ENCODE data around the gene PTPRK.
A peak's percentile ranks its signal among the peaks of the same experiment; 100 is the strongest.
"Not testable (repeated sequence)": the region's sequence is repeated elsewhere in the genome, so short reads cannot be mapped to it uniquely, and the experiment has no call there.

PTPRK gene

DNA sequence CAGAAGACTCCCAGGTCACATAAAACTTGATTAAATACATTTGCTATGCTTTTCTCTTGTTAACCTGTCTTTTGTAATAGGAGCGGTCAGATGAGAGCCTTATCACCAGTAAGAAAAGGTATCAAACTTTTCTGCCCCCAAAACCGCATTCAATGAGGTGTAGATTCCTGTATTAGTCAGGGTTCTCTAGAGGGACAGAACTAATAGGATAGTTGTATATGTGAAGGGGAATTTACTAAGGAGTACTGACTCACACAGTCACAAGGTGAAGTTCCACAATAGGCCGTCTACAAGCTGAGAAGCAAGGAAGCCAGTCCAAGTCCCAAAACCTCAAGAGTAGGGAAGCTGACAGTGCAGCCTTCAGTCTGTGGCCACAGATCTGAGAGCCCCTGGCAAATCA, 32.7 kb downstream of the PTPRK start:
- no peak for DNase-seq (ENCODE audit: low spot score)

DNA sequence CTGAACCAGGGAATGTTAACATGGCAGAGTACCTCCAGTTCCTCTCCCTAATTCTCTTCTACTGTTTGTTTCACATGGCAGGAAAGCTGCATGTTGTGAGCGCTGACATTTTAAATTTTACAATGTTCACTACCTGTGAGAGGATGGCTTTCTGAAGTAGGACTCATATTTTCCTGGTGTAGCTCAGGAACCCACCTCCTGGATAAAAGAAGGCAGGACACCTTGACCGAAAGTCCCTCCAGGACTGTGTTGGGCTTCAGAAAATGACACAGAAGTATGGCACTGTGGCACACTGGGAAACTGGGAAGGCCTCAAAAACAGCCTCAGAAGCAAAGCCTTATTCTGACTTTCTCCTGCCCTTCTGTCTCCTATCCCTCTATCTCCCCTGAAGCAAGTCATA, 33.3 kb downstream of the PTPRK start:
- no peak for DNase-seq (ENCODE audit: low spot score)

DNA sequence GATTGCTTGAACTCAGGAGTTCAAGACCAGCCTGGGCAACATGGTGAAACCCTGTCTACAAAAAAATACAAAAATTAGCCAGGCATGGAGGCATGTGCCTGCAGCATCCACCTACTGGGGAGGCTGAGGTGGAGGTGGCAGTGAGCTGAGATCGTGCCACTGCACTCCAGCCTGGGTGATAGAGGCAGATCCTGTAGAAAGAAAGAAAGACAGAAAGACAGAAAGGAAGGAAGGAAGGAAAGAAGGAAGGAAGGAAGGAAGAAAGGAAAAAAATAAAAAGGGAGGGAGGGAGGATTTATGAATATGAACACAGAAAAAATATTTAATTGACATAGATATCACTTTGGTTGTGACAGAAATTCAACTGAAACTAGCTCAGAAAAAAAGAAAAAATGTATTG, 33.8 kb downstream of the PTPRK start:
- DNase-seq (ENCODE audit: low spot score) = not testable (repeated sequence)

DNA sequence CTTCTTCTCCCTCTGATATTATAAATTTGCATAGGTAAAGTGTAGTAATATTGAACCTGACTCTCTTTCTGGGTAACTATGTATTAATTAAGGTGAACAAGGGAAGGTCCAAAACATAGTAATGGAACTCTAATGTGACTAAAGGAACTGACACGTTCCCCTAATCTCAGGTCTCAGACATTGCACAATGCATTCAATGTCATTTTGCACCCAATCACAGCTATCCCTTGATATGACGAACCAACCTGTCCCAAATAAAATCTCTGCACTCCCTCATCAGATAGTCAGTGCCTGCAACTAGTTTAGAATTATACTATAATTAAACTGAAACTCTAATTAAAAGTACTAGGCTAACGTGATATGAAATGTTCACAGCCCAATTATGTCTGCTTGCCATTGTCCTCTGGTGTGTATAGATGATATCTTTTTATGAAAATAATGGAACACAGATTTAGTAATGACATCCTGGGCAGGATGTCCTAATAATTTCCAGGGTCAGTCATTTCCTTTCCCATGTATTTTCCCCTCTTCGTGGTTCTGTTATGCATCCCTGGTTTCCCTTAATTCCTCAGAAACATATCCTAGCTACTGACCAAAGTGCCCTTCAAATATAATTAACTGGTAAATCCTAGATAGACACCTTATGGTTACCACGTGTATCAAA, 36.8 kb downstream of the PTPRK start:
- no peak for DNase-seq (ENCODE audit: low spot score)

DNA sequence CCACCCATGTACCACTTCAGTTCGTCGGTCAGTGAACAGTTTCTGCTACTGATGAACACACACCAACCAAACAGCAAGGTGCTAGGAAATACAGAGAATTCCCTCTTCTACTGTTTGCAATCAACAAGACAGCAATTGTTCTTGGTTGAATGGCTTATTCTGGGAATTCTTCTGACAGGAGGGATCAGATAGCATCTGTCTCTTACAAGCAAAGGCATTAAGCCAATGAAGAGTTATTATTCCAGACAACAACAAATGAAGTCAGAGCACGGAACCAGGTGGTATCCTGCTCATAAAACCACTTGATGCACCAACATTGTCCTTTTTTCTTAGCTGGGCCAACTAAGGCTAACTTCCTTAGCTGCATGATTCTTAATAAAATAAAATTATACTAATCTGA, 37.8 kb downstream of the PTPRK start:
- DNase-seq (ENCODE audit: low spot score) = no peak

DNA sequence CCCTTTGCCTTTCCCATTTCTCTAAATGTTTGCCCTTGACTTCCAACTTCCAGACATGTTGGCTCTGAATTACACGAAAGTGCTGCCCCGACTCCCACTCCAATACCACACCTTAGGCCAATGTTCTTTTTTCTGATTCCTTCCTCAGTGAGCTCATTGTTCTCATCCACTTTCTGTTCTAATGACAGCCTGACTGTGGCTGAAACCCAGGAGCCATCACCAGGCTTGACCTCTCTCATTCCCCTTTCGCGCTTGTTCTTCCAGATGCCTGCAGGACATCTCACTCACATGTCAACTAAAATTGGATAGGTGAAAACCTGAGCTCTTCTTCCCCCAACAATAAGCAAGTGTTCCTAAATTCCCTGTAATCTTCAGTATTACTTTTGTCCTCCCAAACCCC, 40.4 kb downstream of the PTPRK start:
- DNase-seq (ENCODE audit: low spot score) = no peak

DNA sequence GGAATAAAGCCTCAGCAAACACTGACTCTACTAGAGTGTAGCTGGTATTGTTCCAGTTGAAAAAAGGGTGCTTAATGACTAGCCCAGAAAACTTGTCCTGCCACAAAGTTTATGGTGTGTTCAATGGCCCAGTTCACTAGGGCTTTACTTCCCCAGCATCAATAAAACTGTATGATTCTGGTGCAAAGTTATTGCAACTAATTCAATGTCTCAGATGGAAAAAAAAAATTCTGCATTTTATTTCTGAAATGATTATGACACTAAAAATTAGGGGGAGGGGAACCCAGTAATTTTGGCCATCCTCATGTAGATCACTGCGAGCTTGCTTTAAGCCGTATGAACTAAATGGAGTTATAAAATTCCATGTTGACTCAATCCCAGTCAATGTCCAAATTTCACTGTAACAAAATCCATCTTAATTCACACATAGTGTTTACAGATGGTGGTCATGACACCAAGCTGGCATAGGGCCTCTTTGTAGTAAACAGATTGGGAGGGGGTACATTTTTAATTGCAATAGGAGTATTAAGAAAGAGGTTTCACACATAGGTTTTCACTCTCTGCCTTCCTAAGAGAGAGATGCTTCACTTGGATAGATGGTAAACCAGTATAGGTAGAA, 41.2 kb downstream of the PTPRK start:
- DNase-seq (ENCODE audit: low spot score) = no peak

DNA sequence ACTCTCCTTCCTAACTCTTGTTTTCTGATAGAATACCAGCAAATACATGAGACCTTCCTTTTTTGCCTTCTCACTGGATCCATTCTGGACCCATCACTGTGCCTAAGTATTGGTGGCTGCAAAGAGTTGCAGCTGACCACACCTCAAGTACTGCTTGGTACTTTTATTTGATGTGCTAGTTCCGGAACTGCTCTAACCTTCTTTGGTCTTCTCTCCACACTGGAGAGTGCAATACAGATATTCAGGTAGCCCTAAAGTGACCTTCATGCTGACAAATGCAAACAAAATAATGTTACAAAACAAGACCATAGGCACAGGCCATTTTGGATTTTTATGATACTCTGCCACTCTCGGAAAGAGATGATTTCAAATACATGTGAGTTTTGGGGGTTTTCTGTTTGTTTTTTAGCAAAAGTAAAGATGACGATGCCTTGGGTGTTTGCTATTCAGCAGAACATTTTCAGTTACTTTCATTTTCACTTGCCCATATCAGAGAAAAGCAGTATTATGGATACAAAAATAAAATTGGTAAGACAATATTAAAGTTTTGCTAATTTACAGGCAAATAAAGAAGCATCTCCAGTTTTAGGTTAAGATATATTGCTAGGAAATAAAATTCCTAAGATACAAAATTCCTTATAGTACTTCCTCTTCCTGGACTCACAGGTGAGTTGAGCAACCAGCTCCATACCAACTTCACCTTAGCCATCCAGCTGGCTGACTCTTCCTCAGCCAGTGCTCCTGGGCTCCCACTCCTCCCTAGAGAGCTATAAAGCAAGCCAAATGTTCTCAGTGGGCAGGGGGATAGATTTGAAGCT, 42.0 kb downstream of the PTPRK start:
- peak; percentile 26 for DNase-seq (ENCODE audit: low spot score)

DNA sequence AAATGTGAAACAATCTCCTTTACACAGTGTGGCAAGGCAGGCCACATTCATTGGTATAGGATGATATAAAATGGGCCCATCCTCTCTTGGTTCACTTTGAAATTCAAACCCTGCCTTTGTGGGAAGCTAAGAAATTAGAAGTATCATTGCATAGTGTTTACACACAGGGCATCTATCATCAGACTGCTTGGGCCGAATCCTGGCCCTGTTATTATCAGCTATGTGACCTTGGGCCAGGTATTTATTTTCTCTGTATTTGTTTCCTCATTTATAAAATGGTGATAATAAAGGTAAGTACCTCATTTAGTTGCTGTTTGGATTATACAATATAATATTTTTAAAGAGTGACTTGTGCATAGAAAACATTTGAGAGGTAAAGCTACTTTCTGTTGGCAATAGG, 45.5 kb downstream of the PTPRK start:
- no peak for DNase-seq (ENCODE audit: low spot score)

DNA sequence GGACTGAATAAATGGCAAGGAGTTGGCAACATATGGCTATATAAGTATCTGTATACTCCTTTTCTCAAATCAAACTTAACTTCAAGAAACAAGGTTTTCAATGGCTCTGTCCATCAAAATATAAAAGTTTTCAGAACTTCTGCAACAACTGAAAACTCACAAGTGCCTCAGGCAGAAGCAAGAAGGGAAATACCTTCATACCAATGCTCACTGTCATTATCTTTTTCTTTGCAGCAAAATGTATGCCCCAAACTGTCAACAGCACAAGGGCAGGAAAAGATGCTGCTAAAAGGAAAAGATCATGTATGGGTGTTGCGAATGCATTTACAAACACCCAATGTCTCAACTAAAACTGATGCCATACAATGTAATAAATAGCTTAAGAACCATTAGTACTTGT, 45.9 kb downstream of the PTPRK start:
- no peak for DNase-seq (ENCODE audit: low spot score)

DNA sequence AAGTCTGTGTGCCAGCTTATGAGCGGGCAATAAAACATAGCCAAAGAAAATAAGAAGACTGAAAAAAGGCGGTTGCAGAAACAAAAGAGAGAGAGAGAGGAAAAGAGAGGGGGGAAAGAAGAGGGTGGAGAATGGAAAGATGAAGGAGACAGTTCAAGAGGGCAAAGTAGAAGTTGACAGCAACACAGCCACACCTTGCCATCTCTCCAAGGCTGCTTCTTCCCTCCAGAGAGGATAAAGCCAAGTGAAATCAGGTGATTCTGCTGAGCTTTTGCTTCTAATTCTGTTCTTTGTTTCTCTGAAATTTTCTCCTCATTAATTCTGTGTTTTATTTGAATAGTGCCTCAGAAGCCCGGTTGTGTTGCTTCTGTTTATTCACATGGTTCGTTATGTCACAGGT, 48.5 kb downstream of the PTPRK start:
- DNase-seq (ENCODE audit: low spot score) = no peak

DNA sequence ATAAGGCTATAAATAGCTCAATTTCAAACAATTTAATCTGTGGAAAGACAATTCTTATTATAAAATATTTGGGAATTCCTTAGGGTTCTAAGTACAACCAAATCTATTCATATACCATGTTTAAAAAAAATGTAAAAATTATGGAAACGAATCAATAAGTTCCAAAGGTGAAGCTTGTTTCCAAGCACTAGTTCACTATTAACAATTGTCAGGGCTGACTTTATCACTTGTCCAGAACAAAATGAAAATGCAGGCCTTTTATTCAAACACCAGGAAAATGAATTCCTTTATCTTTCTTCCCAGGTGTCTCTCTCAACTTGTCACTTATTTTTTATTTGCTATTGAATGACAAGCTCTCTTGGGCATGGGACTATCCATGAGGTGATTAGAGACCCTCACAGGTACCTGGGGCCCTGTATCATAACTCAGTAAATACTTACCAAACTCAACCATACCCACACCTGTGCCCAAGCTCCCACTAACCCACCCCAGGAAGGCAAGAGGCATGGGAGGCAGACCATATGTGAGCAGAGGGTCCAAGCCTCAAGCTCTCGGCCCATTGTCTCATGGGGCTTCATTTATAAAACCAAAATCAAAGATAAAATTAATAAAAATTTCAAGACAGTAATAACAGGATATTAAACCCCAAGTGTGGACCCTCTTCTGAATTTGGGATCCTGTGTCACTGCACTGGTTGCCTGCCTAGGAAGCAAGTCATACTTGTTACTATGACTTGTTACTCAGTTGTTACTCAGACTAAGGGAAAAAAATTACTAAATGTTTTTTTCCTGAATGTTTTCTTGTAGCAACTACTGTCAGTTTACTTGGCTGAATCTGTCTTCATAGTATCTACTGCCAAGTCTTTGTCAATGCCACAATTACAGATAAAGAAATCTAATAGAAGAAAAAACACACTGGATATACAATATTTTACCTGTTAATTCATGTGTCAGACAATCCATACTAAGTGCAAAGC, 54.7 kb downstream of the PTPRK start:
- DNase-seq (ENCODE audit: low spot score) = no peak

DNA sequence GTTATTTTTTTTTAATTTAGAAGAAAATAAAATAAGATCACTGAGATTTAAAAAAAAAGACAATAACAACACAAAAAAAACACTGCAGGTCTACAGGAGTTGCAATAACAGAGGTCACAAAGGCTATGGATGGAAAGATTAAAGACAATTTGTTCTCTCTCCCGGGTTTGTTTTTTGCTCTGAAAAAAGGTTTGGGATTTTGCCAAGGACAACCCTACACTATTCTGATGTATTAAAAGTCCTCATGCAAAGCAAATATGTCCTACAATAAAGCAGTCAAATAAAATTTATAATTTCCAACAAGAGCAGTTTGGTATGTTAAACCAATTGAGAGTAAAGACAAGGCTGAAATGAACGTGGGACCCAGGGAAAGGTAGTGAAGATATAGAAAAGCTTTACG, 55.6 kb downstream of the PTPRK start:
- no peak for DNase-seq (ENCODE audit: low spot score)

DNA sequence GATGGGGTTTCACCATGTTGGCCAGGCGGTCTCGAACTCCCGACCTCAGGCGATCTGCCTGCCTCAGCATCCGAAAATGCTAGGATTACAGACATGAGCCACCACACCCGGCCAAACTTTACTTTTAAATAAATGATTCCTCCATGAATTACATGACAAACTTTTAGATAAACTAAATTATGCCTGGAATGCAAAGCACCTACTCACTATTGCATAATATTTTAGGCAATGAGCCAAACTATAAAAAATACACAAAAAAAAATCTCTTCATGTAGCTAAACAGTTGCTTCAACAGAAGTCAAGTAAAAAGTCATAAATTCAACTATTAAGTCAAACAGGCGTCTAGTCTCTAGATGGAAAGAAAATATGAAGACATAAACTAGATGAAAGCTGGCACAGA, 56.5 kb downstream of the PTPRK start:
- DNase-seq (ENCODE audit: low spot score) = peak; percentile 21

DNA sequence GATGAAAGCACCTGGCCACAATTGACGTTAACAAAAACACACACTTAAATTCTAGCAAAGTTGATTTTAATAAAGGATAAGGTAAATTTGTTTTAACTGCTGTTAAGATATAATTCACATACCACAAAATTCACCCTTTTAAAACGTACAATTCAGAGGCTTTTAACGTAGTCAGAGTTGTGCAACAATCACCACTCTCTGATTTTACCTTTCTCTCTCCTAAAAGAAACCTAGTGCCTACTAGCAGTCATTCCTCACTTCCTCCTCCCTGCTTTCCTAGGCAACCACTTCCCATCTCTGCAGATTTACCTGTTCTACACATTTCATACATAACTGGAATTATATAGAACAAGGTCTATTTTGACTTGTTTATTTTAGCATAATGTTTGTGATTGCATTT, 58.9 kb downstream of the PTPRK start:
- DNase-seq (ENCODE audit: low spot score) = no peak

DNA sequence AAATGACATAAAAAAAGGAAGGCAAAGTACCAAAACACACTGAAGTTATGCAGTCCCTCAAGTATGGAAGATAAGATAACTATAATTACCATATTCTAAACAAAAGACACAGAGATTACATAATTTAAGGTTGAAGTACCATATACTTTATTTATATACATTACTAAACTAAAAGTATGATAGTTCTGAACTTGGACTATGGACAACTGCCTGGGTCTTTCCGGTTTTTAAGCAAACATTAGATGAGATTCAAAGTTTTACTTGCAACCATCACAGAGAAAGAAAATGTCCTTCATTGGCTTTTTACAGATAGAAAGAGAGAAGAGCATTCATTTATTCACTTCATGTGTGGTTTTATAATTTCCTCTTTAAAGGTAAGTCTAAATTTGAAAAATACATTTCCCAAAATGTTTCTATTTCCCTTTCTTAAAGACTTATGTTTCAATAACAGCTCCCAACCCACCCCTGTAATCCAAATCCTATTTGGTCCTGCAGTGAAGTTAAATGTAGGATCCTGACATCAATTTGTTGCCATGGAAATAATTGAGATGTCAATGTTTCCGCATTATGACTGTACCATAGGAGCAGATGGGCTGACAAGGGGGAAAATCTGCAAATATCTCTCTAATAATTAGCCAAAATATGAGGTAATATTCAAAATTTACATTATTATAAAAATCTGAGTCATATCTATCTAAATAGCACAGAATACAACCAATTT, 63.7 kb downstream of the PTPRK start:
- no peak for DNase-seq (ENCODE audit: low spot score)

DNA sequence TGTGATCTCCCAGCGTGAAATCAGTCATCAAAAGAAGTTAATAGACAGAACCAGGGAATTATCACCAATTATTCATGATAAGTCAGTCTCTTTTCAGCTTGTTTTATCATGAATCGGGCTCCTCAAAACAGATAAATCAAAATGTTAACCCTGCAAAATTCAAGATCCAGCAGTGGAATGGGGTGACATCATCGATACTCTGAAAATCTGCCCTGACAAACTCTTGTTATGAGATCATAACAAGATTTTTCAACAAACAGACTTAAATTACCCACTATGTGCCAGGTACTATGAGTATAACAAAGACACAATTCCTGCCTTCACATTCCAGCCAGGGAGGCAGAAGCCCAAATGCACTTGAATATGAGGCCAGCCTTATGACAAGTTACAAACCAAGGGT, 64.4 kb downstream of the PTPRK start:
- no peak for DNase-seq (ENCODE audit: low spot score)

DNA sequence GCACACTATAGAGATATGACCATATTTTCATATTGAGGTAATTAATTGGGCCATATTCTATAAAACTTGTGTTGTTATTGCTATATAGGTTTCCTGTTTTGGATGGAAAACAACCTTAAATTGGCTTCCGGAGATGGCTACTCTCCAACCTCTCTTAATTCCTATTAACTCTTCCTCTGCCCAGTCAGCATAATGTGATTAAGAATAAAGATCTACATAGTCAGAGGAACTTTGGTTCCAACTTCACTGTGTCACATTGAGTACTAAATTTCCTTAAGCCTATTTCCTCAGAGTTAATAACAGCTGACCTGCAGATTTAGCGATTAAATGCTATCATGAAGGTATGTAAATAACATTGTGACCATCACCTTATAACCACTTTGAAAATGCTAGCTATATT, 67.7 kb downstream of the PTPRK start:
- no peak for DNase-seq (ENCODE audit: low spot score)

DNA sequence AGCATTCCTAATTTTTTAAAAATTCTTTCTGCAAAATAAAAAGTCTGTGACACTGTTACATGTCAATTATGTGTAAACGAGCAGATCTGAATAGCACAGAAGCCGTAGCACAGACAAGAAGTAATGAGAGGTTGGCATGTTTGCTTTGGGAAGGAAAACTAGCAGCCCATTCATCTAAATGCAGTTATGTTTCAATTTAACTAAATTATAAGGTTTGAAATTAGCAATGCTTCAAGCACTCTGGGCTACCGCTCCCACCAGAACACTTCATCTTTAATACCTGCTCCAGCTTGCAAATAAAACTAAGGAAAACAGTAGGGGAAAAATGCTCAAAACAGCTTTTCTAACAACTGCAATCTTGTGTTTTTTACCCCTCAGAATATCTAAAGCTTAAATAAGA, 73.9 kb downstream of the PTPRK start:
- no peak for DNase-seq (ENCODE audit: low spot score)

DNA sequence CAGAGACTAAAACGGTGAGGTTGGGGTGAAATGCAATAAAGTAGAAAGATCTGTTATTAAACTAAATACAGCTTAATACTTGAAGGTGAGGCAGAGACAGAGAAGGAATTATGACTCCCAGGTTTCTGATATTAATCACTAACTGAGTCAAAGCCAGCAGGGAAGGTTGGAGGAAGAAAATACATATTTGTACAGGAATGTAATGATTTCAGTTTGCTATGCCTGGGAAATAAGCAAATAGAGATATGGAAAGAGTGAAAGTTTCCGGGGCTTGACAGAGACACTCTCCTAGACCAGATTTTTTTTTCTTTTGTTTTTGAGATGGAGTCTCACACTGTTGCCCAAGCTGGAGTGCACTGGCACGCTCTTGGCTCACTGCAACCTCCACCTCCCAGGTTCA, 76.8 kb downstream of the PTPRK start:
- DNase-seq (ENCODE audit: low spot score) = no peak

DNA sequence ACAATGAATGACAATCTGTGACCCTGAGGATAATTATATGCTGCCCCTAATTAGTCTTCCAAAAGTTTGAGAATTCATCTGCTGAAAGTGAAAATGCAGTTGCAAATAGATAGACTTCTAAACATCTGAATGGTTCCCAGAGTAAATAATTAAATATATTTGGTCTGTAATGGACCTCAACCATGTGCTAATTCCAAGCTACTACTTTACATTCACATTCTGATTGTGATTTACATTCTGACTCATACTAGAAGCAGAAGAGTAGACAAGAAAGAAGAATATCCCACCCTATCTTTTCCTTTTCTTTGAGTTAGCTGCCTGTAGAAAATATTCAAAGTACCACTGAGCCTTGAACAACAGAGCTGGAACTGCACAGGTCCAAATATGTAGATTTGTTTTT, 80.8 kb downstream of the PTPRK start:
- no peak for DNase-seq (ENCODE audit: low spot score)

DNA sequence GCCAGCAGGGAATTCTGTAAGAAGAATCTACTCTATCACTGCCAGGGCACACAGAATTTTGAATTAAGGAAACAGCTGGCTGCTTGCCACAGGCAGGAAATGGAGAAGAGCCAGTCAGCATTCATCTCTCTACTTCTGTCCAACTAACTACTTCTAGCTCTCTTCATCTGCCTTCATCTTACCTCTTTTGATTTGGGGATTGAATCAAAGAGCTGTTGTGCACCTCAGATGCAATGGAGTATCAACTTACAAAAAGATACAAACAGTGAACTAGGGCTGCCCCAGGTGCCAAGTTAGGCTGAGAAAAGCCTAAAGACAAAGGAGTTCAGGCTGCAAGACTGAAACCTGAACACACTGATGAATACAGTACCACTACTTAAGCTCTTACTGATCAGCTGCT, 82.0 kb downstream of the PTPRK start:
- DNase-seq (ENCODE audit: low spot score) = no peak
